OCI-LY7 (cell line): ENCODE results near the gene CPNE2. TPM values are rescaled to one million over a fixed set of nuclear protein-coding genes. Genes with fewer than 3 reads are reported as not detected.
A peak's percentile ranks its signal among the peaks of the same experiment; 100 is the strongest.

ENCODE experiments used
- BruUV-seq: library from RNA; stranded (reverse); fragments of 400-500 nt; replicated peaks from 2 replicates; lab custom pipeline; 2021; lab: Mats Ljungman, UMichigan
- CTCF ChIA-PET: fragments of 300-600 bp; sonication (Branson Sonifier 250); formaldehyde crosslinking; loops from one replicate; lab custom pipeline; 2022; ENCODE audit warnings: antibody characterized with exemption; ENCODE audit not compliant: unreplicated experiment; lab: Charles Lee
- POLR2A ChIA-PET: fragments of 300-600 bp; sonication (Branson Sonifier 250); formaldehyde crosslinking; loops from one replicate; lab custom pipeline; 2022; ENCODE audit warnings: antibody characterized with exemption; lab: Charles Lee
- DNase-seq: peaks from one replicate; pipeline ENCODE4 v3.0.0-alpha.2; 2015; ENCODE audit warnings: low spot score
- H2AFZ ChIP-seq: fragments of 200-600 bp; sonication (generic), shearing (Covaris generic); 2 replicates; pipeline ENCODE4 v1.6.1; 2014; ENCODE audit warnings: mild to moderate bottlenecking, antibody characterized with exemption, low read length, moderate library complexity
- H3K27ac ChIP-seq: fragments of 200-600 bp; sonication (generic); 2 replicates; pipeline ENCODE4 v1.5.1; 2014; ENCODE audit warnings: mixed run types, low read depth, mild to moderate bottlenecking, moderate library complexity, low read length, inconsistent platforms; ENCODE audit not compliant: poor library complexity, severe bottlenecking
- H3K36me3 ChIP-seq: fragments of 200-600 bp; sonication (generic); 2 replicates; pipeline ENCODE4 v1.6.1; 2014; ENCODE audit warnings: mild to moderate bottlenecking, antibody characterized with exemption, low read length, moderate library complexity, mixed read lengths; ENCODE audit not compliant: insufficient read depth
- H3K4me1 ChIP-seq: fragments of 200-600 bp; sonication (generic); 2 replicates; pipeline ENCODE4 v1.5.1; 2014; ENCODE audit warnings: mild to moderate bottlenecking, low read length; ENCODE audit not compliant: insufficient read depth, poor library complexity, severe bottlenecking
- H3K4me2 ChIP-seq: fragments of 200-600 bp; sonication (generic); 2 replicates; pipeline ENCODE4 v1.6.1; 2014; ENCODE audit warnings: mild to moderate bottlenecking, low read length
- H3K4me3 ChIP-seq: fragments of 200-600 bp; sonication (generic); 2 replicates; pipeline ENCODE4 v1.5.1; 2014; ENCODE audit warnings: mild to moderate bottlenecking, low read depth, low read length; ENCODE audit not compliant: poor library complexity, severe bottlenecking
- H3K79me2 ChIP-seq: fragments of 200-600 bp; sonication (generic); 2 replicates; pipeline ENCODE4 v1.6.1; 2016; ENCODE audit warnings: low read depth, mild to moderate bottlenecking, low read length, moderate library complexity, mixed read lengths; ENCODE audit not compliant: insufficient read depth
- H3K9me2 ChIP-seq: fragments of 200-600 bp; sonication (generic); 2 replicates; pipeline ENCODE4 v1.6.1; 2016; ENCODE audit warnings: mild to moderate bottlenecking, low read length, mixed read lengths; ENCODE audit not compliant: insufficient read depth
- H3K9me3 ChIP-seq: fragments of 200-600 bp; sonication (generic); 2 replicates; pipeline ENCODE4 v1.6.1; 2014; ENCODE audit warnings: mild to moderate bottlenecking, mixed run types, low read length, mixed read lengths
- H4K20me1 ChIP-seq: fragments of 200-600 bp; sonication (generic); 2 replicates; pipeline ENCODE4 v1.6.1; 2014; ENCODE audit warnings: mild to moderate bottlenecking, antibody characterized with exemption, low read length, moderate library complexity, mixed read lengths; ENCODE audit not compliant: insufficient read depth
- EZH2phosphoT487 ChIP-seq: fragments of 200-600 bp; sonication (generic); IDR thresholded peaks from 2 replicates; pipeline ENCODE4 v1.6.1; 2018; ENCODE audit warnings: low read depth, borderline replicate concordance, mild to moderate bottlenecking, mixed run types, antibody characterized with exemption, low read length, moderate library complexity, mixed read lengths
- intact Hi-C: fragments of 100-400 bp; cut with micrococcal nuclease; formaldehyde crosslinking; loops from one replicate; pipeline ENCODE4 v1.10.0; 2022; ENCODE audit not compliant: unreplicated experiment
- total RNA-seq, 2 experiments: library from RNA; depleted of rRNA in 1 of 2; stranded (reverse); fragments of >200 nt in 1 of 2; shearing (Covaris generic) in 1 of 2; gene quantifications; 2 replicates each; pipeline ENCODE4 v1.2.3, GENCODE V29; 2014 to 2022
- TF ChIP-seq, protein P1 (sequence below): fragments of 200-600 bp; sonication (generic); conservative IDR thresholded peaks from 2 replicates; pipeline ENCODE4 v1.5.1; 2014; ENCODE audit warnings: mild to moderate bottlenecking, antibody characterized with exemption, low read length, moderate library complexity, mixed read lengths

Gene CPNE2
- total RNA-seq, 2 experiments from 2014 or later = 14.4 to 44.7 TPM

DNA sequence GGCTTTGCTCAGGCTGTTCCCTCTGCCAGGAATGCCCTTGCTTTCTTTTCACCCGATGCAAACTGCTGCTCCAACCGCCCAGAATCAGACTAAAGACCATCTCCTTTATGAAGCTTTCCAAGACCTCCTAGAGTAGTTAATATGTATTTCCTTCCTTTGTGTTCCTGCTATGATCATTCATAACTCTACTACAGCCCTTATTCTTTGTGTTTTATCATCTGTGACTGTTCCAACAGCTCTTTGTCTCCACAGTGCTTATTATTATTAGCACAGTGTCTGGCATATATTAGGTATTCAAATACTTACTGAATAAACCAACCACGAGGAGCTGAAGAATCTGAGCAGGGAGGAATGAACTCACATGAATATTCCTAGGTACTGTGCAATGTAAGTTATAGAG is 85.8 kb downstream of the CPNE2 start:
- Histone ChIP-seq H3K27ac (no peak overlapping the region), H3K4me3 (no peak overlapping the region), H4K20me1 (no peaks in the 10 kb centered on the region; the same call in 1 of the 2 replicates), H3K36me3 (peaks cover 11% of the 10 kb centered on the region), H2AFZ (no peak overlapping the region), H3K79me2 (peaks cover 43% of the 10 kb centered on the region), H3K9me3 (no peaks in the 10 kb centered on the region), H3K9me2 (no peaks in the 10 kb centered on the region), H3K4me2 (no peak overlapping the region), H3K4me1 (peaks cover 5% of the 10 kb centered on the region)
- no peak for DNase-seq
- ChIA-PET CTCF (no interaction called here), POLR2A (interaction anchor here (0.6 kb wide), 1 partner anchor 19 kb away, joined by 3 read pairs; no protein-coding TSS in a partner anchor)
- intact Hi-C loops = no loop called here
- TF ChIP-seq, protein P1, sequence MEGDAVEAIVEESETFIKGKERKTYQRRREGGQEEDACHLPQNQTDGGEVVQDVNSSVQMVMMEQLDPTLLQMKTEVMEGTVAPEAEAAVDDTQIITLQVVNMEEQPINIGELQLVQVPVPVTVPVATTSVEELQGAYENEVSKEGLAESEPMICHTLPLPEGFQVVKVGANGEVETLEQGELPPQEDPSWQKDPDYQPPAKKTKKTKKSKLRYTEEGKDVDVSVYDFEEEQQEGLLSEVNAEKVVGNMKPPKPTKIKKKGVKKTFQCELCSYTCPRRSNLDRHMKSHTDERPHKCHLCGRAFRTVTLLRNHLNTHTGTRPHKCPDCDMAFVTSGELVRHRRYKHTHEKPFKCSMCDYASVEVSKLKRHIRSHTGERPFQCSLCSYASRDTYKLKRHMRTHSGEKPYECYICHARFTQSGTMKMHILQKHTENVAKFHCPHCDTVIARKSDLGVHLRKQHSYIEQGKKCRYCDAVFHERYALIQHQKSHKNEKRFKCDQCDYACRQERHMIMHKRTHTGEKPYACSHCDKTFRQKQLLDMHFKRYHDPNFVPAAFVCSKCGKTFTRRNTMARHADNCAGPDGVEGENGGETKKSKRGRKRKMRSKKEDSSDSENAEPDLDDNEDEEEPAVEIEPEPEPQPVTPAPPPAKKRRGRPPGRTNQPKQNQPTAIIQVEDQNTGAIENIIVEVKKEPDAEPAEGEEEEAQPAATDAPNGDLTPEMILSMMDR = no peak
- no peak for TF ChIP-seq EZH2phosphoT487
- no TSS peak for BruUV-seq

DNA sequence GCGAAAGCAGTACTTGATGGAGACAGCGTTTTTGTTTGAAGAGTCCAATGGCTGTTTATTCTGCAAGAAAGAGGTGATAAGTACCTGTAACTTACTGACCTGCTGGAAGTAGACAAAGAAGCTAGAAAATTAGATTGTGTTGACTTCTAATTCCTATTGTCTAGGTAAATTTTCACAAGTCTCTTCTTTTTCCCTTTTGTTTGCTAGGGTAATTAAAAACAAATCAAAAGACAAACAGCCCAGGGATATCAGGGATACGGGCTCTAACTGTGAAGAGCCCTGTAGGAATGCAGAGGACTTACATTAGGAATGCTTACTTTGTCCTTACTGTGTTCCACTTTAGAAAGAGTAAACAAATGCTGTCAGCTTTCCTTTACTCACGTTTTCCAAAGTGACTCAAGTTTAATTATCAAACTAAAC is 86.4 kb downstream of the CPNE2 start:
- no peaks in the 10 kb centered on the region; the same call in 1 of the 2 replicates for H4K20me1 ChIP-seq
- POLR2A ChIA-PET = interaction anchor here (0.6 kb wide), 1 partner anchor 19 kb away, joined by 3 read pairs; no protein-coding TSS in a partner anchor
- peaks cover 11% of the 10 kb centered on the region for H3K4me1 ChIP-seq
- no TSS peak for BruUV-seq
- H3K36me3 ChIP-seq = peaks cover 6% of the 10 kb centered on the region; the same call in 1 of the 2 replicates
- H3K27ac ChIP-seq = no peak overlapping the region
- no peaks in the 10 kb centered on the region for H3K9me3 ChIP-seq
- CTCF ChIA-PET = no interaction called here
- H3K4me2 ChIP-seq = no peak overlapping the region
- no peak for TF ChIP-seq EZH2phosphoT487
- TF ChIP-seq, protein P1 = no peak
- no peak overlapping the region for H2AFZ ChIP-seq
- no peak for DNase-seq
- H3K4me3 ChIP-seq = no peak overlapping the region
- H3K79me2 ChIP-seq = peaks cover 49% of the 10 kb centered on the region
- intact Hi-C loops = no loop called here
- H3K9me2 ChIP-seq = no peaks in the 10 kb centered on the region

DNA sequence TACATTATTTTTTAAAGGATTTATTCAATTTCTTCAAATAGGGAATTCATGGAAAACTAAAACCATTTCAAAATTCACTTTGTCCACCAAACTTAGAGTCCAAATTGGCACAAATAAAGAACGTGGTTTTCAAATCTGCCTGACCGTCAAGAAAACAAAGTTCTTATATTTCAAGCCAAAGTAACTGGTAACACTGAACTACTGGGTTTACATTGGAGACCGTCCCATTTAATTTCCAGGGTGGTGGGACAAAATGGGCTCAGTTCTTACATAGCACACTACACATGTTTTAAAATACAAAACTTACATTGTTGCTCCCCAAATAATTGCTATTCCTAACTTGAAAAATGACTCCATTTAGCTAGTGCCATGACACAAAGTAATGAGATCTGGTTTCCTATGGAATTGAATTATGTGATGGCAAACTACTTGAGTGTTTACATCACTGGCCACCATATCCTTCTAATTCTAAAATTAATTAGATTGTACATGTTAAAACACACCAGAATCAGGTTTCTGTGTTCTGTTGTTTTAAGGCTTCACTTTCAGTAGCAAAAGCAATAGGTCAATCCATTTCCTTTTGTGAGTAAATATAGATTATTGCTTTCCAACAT is 86.9 kb downstream of the CPNE2 start:
- no peak overlapping the region for H2AFZ ChIP-seq
- no peaks in the 10 kb centered on the region for H3K9me3 ChIP-seq
- H3K27ac ChIP-seq = no peak overlapping the region
- H3K79me2 ChIP-seq = peaks cover 54% of the 10 kb centered on the region
- BruUV-seq = TSS peak; percentile 1
- H3K4me2 ChIP-seq = no peak overlapping the region
- ChIA-PET CTCF (no interaction called here), POLR2A (interaction anchor here (0.6 kb wide), 2 partner anchors 86 to 186 kb away, joined by 3 read pairs; no protein-coding TSS in a partner anchor)
- no peak for TF ChIP-seq EZH2phosphoT487
- TF ChIP-seq, protein P1 = no peak
- no peak overlapping the region for H3K4me3 ChIP-seq
- peaks cover 16% of the 10 kb centered on the region for H3K4me1 ChIP-seq
- DNase-seq = no peak
- H3K36me3 ChIP-seq = peaks cover 6% of the 10 kb centered on the region; the same call in 1 of the 2 replicates
- no peaks in the 10 kb centered on the region for H3K9me2 ChIP-seq
- intact Hi-C loops = no loop called here
- H4K20me1 ChIP-seq = no peaks in the 10 kb centered on the region; the same call in 1 of the 2 replicates
